Sigmoid colon (tissue), 4 donors: ENCODE measurements around the gene TRIM52.
"Not testable (repeated sequence)": the region's sequence is repeated elsewhere in the genome, so short reads cannot be mapped to it uniquely, and the experiment has no call there.

Experiments
- EP300 ChIP-seq, 4 donors: sonication (generic); formaldehyde crosslinking; IDR thresholded peaks; one replicate each; pipeline ENCODE4 v1.6.1; 2017; ENCODE audit warnings: antibody characterized with exemption in 4 of 4
- POLR2A ChIP-seq, 2 donors: fragments of 450-650 bp; IDR thresholded peaks; one replicate each; pipeline ENCODE4 v1.6.1; 2016; ENCODE audit warnings: antibody characterized with exemption in 2 of 2, mild to moderate bottlenecking in 2 of 2, moderate library complexity in 2 of 2
- POLR2AphosphoS5 ChIP-seq, 4 donors: sonication (generic); formaldehyde crosslinking; IDR thresholded peaks; one replicate each; pipeline ENCODE4 v1.6.1; 2017; ENCODE audit warnings: antibody characterized with exemption in 4 of 4
- TF ChIP-seq, protein P1 (sequence below), 4 experiments: fragments of 450-650 bp in 3 of 4; fragments of 200-600 bp in 1 of 4; IDR thresholded peaks; one replicate each; pipeline ENCODE4 v1.5.1; 2016 to 2019; ENCODE audit warnings: antibody characterized with exemption in 4 of 4, mild to moderate bottlenecking in 3 of 4, moderate library complexity in 2 of 4

DNA sequence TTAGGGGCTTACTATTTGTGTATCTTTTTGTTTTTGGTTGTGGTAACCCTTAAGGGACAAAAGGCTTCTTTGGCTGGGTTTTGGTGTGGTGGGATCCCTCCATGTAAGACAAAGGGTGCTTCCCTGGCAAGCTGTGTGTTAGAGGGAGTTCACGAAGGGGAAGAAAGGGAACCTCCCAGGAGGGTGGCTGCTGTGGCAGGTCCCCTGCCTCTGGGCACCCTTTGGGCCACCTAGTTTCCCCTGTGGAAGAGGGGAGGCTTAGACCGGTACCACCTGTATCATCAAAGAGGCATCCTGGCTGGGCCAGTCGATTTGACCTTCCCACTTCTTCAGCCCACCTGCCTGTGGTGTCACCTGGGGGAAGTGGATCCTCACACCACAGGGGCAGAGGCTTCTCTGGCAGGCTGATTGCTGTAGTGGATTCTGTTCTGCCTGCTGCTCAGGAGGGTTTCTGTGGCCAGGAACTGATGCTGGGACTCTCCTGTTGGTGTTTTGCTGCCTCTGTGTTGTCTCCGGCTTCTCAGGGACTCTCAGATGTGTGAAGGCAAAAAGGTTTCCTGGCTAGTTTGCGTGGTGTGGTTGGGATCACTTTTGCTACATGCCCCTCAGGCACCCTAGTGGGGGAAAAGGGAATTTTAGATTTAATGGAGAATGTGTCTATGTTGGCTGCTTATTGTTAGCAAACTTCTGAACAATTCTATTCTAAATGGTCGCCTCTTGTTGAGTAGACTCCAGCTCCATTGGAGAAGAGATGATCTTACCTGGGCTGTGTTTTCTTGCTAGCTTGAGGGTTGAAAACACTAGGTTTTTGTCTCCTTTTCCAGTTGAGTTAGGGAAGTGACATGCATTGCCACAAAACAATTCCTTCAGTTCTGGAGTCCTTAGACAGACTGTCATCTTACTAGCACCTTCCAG lies 23.2 kb upstream of the TRIM52 start:
- TF ChIP-seq POLR2AphosphoS5, POLR2A, EP300 (IDR thresholded peaks at IDR 0.05): not testable (repeated sequence)
- TF ChIP-seq, protein P1, sequence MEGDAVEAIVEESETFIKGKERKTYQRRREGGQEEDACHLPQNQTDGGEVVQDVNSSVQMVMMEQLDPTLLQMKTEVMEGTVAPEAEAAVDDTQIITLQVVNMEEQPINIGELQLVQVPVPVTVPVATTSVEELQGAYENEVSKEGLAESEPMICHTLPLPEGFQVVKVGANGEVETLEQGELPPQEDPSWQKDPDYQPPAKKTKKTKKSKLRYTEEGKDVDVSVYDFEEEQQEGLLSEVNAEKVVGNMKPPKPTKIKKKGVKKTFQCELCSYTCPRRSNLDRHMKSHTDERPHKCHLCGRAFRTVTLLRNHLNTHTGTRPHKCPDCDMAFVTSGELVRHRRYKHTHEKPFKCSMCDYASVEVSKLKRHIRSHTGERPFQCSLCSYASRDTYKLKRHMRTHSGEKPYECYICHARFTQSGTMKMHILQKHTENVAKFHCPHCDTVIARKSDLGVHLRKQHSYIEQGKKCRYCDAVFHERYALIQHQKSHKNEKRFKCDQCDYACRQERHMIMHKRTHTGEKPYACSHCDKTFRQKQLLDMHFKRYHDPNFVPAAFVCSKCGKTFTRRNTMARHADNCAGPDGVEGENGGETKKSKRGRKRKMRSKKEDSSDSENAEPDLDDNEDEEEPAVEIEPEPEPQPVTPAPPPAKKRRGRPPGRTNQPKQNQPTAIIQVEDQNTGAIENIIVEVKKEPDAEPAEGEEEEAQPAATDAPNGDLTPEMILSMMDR (IDR thresholded peaks at IDR 0.05): not testable (repeated sequence)
